Subcutaneous adipose tissue (tissue), 4 donors: Measurements from ENCODE around the gene PIGU. TPM values are rescaled to one million over a fixed set of nuclear protein-coding genes. Genes with fewer than 3 reads are reported as not detected.

Source experiments
- CTCF ChIP-seq: fragments of 450-650 bp; IDR thresholded peaks from one replicate; pipeline ENCODE4 v1.5.1; 2016; ENCODE audit warnings: low read depth, mild to moderate bottlenecking, control low read depth, antibody characterized with exemption, moderate library complexity
- total RNA-seq, 4 donors: library from RNA; depleted of rRNA; stranded (reverse); fragments of >200 nt; gene quantifications; one replicate each; pipeline ENCODE4 v1.1.0, GENCODE V29; 2016

PIGU gene
- total RNA-seq, 4 donors from 2014 or later, result 5.7 to 13.9 (median 7.7) TPM

DNA sequence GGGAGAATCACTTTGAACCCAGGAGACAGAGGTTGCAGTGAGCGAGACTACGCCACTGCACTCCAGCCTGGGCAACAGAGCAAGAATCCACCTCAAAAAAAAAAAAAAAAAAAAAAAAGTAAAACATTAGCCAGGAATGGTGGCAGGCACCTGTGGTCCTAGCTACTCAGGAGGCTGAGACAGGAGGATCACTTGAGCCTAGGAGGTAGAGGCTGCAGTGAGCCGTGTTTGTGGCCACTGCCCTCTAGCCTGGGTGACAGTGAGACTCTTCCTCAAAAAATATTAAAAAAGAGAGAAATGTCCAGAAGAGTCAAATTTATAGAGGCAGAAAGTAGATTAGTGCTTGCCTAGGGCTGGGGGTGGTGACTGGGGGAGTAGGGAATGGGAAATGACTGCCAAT is 6.8 kb upstream of the PIGU start:
- no peak for TF ChIP-seq CTCF

GRCh38 chr20:34680586-34681175 is 3.8 kb upstream of the PIGU start:
- TF ChIP-seq CTCF, result no peak

GRCh38 chr20:34675993-34676641 is 775 bp downstream of the PIGU start:
- TF ChIP-seq CTCF, result no peak

DNA sequence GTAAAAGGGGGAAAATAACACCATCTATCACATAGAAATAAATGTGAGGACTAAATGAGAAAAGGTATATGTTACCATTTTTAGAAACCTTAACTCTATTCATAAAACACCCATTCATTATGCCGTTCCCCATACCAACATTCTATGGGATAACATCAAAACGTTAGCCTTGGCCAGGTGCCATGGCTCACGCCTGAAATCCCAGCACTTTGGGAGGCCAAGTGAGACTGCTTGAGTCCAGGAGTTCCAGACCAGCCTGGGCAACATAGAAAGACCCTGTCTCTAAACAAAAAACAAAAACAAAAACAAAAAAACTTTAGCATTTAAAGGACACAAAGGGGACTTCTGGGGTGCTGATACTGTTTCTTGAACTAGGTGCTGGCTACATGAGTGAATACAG is 1.3 kb downstream of the PIGU start:
- TF ChIP-seq CTCF, result no peak

- no peak for TF ChIP-seq CTCF
Observed at GRCh38 chr20:34673412-34673811, 3.5 kb downstream of the PIGU start.

DNA sequence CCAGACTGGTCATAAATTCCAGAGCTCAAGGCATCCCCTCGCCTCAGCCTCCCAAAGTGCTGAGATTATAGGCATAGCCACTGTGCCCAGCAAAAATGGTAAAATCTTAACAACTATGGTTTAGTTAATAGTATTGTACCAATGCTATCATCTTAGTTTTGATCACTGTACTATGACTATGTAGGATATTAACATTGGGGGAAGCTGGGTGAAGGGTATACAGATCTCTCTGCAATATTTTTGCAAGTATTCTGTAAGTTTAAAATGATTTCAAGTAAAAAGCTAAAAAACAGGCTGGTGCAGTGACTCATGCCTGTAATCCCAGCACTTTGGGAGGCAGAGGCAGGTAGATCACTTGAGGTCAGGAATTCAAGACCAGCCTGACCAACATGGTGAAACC is 7.8 kb downstream of the PIGU start:
- no peak for TF ChIP-seq CTCF

DNA sequence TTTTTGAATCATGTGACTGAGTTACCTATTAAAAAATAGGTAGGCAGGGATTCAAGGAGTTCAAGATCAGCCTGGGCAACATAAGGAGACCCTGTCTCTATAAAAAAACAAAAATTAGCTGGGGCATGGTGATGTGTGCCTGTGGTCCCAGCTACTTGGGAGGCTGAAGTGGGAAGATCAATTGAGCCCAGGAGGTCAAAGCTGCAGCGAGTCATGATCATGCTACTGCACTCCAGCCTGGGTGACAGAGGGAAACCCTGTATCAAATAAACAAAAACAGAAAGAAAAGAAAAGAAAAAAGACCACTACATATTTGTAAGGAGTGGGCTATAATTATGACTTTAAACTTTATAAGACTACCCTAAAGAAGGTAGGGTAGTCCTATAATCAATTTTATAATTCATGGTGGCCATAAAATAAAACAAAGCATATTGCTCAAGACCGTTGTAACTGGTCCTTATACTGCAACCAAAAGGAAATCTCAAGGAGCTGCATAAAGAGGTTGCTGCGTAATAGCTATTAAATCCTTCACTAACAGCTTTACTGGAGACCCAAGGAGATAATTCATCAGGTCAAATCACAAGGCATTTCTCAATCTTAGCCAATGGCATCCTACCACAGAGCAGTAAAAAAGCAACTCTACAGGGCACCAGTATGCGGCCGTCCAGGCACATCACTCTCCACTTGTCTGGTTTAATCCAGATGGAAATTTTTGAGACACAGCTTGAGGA is 13.5 kb downstream of the PIGU start:
- no peak for TF ChIP-seq CTCF
